GM19467 (cell line): ENCODE data around the gene UNC45A.

Source experiments
- ATAC-seq: cut with Tn5 transposase; IDR thresholded peaks from one replicate; pipeline ENCODE4 v1.9.1; 2021; ENCODE audit warnings: mild to moderate bottlenecking, moderate library complexity; ENCODE audit not compliant: unreplicated experiment

UNC45A gene

GRCh38 chr15:90939756-90940155 lies 4.7 kb downstream of the UNC45A start:
- ATAC-seq, result no peak

- no peak for ATAC-seq
Observed at GRCh38 chr15:90941038-90941437, 6.0 kb downstream of the UNC45A start.

GRCh38 chr15:90942354-90943120 lies 7.5 kb downstream of the UNC45A start:
- no peak for ATAC-seq

GRCh38 chr15:90945091-90945490 lies 10.0 kb downstream of the UNC45A start:
- ATAC-seq, result no peak

GRCh38 chr15:90946538-90946937 lies 11.5 kb downstream of the UNC45A start:
- no peak for ATAC-seq

GRCh38 chr15:90946941-90947576 lies 12.0 kb downstream of the UNC45A start:
- no peak for ATAC-seq

GRCh38 chr15:90947577-90948357 lies 12.7 kb downstream of the UNC45A start:
- no peak for ATAC-seq

- no peak for ATAC-seq
Observed at GRCh38 chr15:90948506-90948905, 13.4 kb downstream of the UNC45A start.

GRCh38 chr15:90949979-90950675 lies 15.0 kb downstream of the UNC45A start:
- ATAC-seq, result no peak

GRCh38 chr15:90950676-90951075 lies 15.6 kb downstream of the UNC45A start:
- no peak for ATAC-seq

GRCh38 chr15:90952901-90953677 lies 18.0 kb downstream of the UNC45A start:
- ATAC-seq, result no peak

- no peak for ATAC-seq
Observed at GRCh38 chr15:90953947-90954711, 19.0 kb downstream of the UNC45A start.

GRCh38 chr15:90954712-90955623 lies 19.9 kb downstream of the UNC45A start, which contains the start of gene RCCD1:
Gene RCCD1, plus strand, starts transcription at chr15:90954884. Its CDS starts 1,851 bp downstream, at chr15:90956735.
- peak; percentile 89 for ATAC-seq

- no peak for ATAC-seq
Observed at GRCh38 chr15:90955624-90956273, 20.7 kb downstream of the UNC45A start.

- ATAC-seq, result peak; percentile 32
Observed at GRCh38 chr15:90956274-90957030, 21.4 kb downstream of the UNC45A start.

- no peak for ATAC-seq
Observed at GRCh38 chr15:90957031-90957790, 22.1 kb downstream of the UNC45A start.
